ENCODE results near the gene ZBTB34. TPM values are rescaled to one million over a fixed set of nuclear protein-coding genes. Genes with fewer than 3 reads are reported as not detected.

ZBTB34 gene, protein sequence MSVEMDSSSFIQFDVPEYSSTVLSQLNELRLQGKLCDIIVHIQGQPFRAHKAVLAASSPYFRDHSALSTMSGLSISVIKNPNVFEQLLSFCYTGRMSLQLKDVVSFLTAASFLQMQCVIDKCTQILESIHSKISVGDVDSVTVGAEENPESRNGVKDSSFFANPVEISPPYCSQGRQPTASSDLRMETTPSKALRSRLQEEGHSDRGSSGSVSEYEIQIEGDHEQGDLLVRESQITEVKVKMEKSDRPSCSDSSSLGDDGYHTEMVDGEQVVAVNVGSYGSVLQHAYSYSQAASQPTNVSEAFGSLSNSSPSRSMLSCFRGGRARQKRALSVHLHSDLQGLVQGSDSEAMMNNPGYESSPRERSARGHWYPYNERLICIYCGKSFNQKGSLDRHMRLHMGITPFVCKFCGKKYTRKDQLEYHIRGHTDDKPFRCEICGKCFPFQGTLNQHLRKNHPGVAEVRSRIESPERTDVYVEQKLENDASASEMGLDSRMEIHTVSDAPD
- 4.7 and 9.0 TPM in 2 replicates for total RNA-seq

DNA sequence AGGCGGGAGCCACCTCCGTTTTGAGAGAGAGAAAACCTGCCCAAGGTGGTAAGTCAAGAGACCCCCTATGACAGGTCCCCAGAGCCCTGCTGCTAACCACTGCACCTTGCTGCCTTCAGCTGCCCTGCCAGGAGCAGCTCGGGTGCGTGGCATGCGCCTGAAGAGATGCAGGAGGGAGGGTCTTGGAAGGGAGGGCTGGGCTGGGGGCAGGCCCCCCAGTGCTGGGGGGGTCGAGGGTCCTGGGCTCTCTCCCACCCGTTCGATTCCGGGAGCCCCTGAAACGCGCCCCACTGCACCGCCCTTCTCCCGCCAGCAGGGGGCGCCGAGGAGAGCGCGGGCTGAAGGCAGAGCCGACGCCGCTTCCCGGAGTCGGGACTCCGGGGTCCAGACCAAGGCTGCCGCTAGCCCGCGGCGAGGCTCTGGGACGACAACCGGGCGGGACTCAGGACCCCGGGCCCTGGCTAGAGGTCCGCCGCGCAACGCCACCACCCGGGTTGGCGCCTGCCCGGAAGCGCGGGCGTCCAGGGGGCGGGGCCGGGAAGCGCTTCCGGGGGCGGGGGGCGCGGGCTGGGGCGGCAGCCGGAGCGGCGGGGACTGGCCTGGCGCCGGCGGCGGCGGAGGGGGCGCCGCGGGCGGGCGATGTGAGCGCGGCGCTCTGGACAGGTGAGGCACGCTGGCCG lies at the start of gene ZBTB34:
ZBTB34 (plus strand) TSS at position 563 of the 680 bp plus-strand sequence. CDS start 18,761 bp downstream, outside the sequence.

DNA sequence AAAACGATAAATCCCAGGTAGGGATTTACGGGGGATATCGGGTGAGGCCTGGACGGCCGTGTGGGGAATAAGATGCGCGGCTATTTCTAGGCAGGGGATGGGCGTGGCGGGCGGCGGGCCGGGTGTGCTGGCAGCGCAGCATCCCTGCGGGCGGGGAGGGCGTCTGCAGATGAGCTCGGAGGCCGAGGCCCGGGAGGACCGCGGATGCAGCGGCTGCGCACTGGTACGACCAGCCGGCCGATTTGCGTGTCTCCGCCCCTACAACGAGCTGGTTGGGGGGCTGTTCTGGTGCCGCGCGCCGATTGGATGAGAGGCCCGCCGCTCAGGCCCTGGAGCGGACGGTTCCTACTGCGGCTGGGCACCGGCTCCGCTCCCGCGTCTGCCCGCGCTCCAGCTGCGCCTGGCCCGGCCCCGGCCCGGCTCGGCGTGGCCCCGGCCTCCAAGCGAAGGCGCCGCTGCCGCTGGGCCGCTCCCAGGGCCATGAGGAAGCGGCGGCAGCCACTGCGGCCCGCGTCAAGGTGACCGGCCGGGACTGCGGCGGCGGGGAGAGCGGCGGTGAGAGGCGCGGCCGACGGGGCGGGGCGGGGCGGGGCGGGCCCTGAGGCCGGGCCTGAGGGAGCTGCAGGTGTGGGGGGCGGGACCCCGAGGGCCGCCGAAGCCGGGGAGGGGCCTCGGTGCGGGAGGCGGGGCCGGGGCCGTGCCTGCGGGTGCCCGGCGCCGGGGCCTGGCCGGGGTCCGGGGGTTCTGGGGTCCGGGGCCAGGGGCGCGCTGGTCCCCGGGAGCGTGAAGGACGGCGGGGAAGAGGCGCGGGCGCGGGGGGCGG lies 54.2 kb downstream of the ZBTB34 start, which contains the start of gene RALGPS1:
RALGPS1 (plus strand) TSS at position 325 of the 823 bp plus-strand sequence. CDS start 47,508 bp downstream, outside the sequence.

Other genes starting within 250 kb of the ZBTB34 start
- not detected in 2 replicates for gene LMX1B, start 246.7 kb upstream of the ZBTB34 start, total RNA-seq
- 4.4 and 14.5 TPM in 2 replicates for gene ZBTB43, start 55.6 kb upstream of the ZBTB34 start, total RNA-seq
- gene RALGPS1, start 54.1 kb downstream of the ZBTB34 start, total RNA-seq = 0.32 and 1.3 TPM in 2 replicates